ENCODE measurements around the gene MLXIP.

Gene MLXIP

DNA sequence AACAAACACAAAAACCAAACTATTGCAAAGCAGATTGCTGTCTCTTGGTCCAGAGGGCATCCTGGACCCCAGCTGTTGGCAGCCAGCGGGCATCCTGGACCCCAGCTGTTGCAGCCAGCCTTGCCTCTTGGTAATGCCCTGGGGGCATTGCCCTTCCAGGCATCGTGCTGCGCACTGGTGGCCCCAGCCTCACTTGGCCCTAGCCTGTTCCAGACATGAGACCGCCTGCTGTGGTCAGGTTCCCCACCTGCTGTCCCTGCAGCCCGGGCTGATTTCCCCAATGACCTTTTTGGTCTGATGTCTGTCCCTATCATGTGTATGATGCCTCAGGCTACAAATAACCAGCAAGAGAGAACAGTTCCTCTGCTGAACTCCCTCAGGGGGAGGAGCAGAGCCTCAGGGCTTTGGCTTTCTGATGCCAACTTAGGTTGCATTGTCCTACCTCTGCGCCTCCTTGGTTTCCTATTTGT, 20.8 kb downstream of the MLXIP start:
- Histone ChIP-seq H3K27me3 (ENCODE audit: insufficient read depth, low read depth) (no peaks in the 10 kb centered on the region), H3K9ac (no peak overlapping the region), H3K4me1 (ENCODE audit: low read depth, poor library complexity, severe bottlenecking) (no peaks in the 10 kb centered on the region), H4K20me1 (ENCODE audit: insufficient read depth) (no peaks in the 10 kb centered on the region), H3K27ac (no peak overlapping the region), H3K4me3 (IDR thresholded peaks at IDR 0.05; ENCODE audit: insufficient read depth, low read depth, low read length) (no peak overlapping the region), H3K4me2 (no peak overlapping the region), H3K79me2 (ENCODE audit: insufficient read depth, low read depth) (no peaks in the 10 kb centered on the region), H2AFZ (ENCODE audit: low read depth) (no peak overlapping the region), H3K36me3 (ENCODE audit: insufficient read depth) (no peaks in the 10 kb centered on the region)
- TF ChIP-seq, protein P1, sequence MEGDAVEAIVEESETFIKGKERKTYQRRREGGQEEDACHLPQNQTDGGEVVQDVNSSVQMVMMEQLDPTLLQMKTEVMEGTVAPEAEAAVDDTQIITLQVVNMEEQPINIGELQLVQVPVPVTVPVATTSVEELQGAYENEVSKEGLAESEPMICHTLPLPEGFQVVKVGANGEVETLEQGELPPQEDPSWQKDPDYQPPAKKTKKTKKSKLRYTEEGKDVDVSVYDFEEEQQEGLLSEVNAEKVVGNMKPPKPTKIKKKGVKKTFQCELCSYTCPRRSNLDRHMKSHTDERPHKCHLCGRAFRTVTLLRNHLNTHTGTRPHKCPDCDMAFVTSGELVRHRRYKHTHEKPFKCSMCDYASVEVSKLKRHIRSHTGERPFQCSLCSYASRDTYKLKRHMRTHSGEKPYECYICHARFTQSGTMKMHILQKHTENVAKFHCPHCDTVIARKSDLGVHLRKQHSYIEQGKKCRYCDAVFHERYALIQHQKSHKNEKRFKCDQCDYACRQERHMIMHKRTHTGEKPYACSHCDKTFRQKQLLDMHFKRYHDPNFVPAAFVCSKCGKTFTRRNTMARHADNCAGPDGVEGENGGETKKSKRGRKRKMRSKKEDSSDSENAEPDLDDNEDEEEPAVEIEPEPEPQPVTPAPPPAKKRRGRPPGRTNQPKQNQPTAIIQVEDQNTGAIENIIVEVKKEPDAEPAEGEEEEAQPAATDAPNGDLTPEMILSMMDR (conservative IDR thresholded peaks at IDR 0.05; ENCODE audit: low read depth, low read length), result no peak

DNA sequence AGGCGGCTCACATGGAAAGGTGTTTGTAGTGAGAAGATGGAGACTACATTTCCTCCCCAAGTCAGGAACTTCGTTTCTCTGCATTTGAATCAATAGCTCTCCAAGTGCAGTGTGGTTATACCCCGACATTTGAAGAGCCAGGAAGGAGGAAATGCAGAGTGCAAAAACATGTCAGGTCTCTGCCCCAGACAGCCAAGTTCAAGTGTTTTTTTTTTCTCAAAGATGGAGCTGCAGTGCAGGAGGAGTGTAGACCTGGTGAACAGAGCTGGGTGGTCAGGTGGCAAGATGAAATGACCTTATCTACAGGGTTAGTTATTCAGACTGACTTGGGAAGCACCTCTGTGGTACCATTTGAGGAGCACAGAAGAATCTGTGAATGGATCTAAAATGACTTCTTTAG, 21.3 kb downstream of the MLXIP start:
- Histone ChIP-seq H3K9ac (no peak overlapping the region), H3K27ac (no peak overlapping the region), H3K4me3 (IDR thresholded peaks at IDR 0.05; ENCODE audit: insufficient read depth, low read depth, low read length) (no peak overlapping the region), H3K27me3 (ENCODE audit: insufficient read depth, low read depth) (no peaks in the 10 kb centered on the region), H3K36me3 (ENCODE audit: insufficient read depth) (no peaks in the 10 kb centered on the region), H3K79me2 (ENCODE audit: insufficient read depth, low read depth) (no peaks in the 10 kb centered on the region), H2AFZ (ENCODE audit: low read depth) (no peak overlapping the region), H3K4me1 (ENCODE audit: low read depth, poor library complexity, severe bottlenecking) (no peaks in the 10 kb centered on the region), H4K20me1 (ENCODE audit: insufficient read depth) (no peaks in the 10 kb centered on the region), H3K4me2 (no peak overlapping the region)
- TF ChIP-seq, protein P1 (conservative IDR thresholded peaks at IDR 0.05; ENCODE audit: low read depth, low read length), result no peak

DNA sequence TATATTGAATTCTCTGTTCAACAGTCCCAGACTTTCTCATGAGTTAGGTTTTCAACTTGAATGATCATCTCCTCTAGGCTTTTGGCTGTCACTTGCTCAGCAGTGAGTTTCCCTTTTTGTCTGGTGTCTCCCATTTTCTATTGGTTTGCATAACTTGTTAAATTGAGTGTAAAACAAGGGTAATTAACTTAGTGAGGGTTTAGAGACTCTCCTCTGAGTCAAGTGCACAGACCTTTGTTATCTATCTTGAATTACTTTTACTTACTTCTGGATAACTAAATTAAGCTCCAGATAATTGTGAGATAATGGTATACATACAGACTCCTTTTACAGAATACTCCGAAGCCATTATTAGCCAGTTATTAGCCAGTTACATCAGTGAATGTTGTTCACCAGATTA, 22.0 kb downstream of the MLXIP start:
- Histone ChIP-seq H3K36me3 (ENCODE audit: insufficient read depth) (no peaks in the 10 kb centered on the region), H3K27me3 (ENCODE audit: insufficient read depth, low read depth) (no peaks in the 10 kb centered on the region), H3K4me3 (IDR thresholded peaks at IDR 0.05; ENCODE audit: insufficient read depth, low read depth, low read length) (no peak overlapping the region), H3K79me2 (ENCODE audit: insufficient read depth, low read depth) (no peaks in the 10 kb centered on the region), H3K27ac (no peak overlapping the region), H3K4me1 (ENCODE audit: low read depth, poor library complexity, severe bottlenecking) (no peaks in the 10 kb centered on the region), H2AFZ (ENCODE audit: low read depth) (no peak overlapping the region), H3K4me2 (no peak overlapping the region), H3K9ac (no peak overlapping the region), H4K20me1 (ENCODE audit: insufficient read depth) (no peaks in the 10 kb centered on the region)
- TF ChIP-seq, protein P1 (conservative IDR thresholded peaks at IDR 0.05; ENCODE audit: low read depth, low read length), result no peak

DNA sequence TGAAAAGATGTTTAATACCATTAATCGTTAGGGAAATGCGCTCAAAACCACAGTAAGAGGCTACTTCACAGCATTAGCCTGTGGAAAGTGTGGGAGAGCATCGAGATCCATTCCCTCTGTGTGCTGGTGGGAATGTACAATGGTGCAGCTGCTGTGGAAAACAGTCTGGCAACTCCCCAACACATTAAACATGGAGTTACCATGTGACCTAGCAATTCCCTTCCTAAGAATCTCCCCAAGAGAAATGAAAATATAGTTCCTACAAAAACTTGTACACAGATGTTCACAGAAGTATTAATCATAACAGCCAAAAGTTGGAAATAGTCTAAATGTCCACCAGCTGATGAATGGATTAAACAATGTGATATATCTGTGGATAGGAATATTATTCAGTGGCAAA, 23.8 kb downstream of the MLXIP start:
- TF ChIP-seq, protein P1 (conservative IDR thresholded peaks at IDR 0.05; ENCODE audit: low read depth, low read length), result no peak
- Histone ChIP-seq H4K20me1 (ENCODE audit: insufficient read depth) (no peaks in the 10 kb centered on the region), H3K27ac (no peak overlapping the region), H2AFZ (ENCODE audit: low read depth) (no peak overlapping the region), H3K36me3 (ENCODE audit: insufficient read depth) (no peaks in the 10 kb centered on the region), H3K4me3 (IDR thresholded peaks at IDR 0.05; ENCODE audit: insufficient read depth, low read depth, low read length) (no peak overlapping the region), H3K4me2 (no peak overlapping the region), H3K4me1 (ENCODE audit: low read depth, poor library complexity, severe bottlenecking) (no peaks in the 10 kb centered on the region), H3K79me2 (ENCODE audit: insufficient read depth, low read depth) (no peaks in the 10 kb centered on the region), H3K9ac (no peak overlapping the region), H3K27me3 (ENCODE audit: insufficient read depth, low read depth) (no peaks in the 10 kb centered on the region)
